Posterior vena cava (tissue), 2 donors: ENCODE measurements around the gene ITGB5. TPM values are rescaled to one million over a fixed set of nuclear protein-coding genes. Genes with fewer than 3 reads are reported as not detected.
"Not testable (repeated sequence)": the region's sequence is repeated elsewhere in the genome, so short reads cannot be mapped to it uniquely, and the experiment has no call there.

Source experiments
- DNase-seq: peaks from one replicate; pipeline ENCODE4 v3.0.0-alpha.2; 2020; ENCODE audit warnings: low spot score
- intact Hi-C, 2 donors: fragments of 100-400 bp; cut with DNase I; formaldehyde crosslinking; loops; one replicate each; pipeline versions ENCODE4 v1.14.1 to v1.14.2; 2022 to 2023
- total RNA-seq, 2 donors: library from RNA; stranded (reverse); fragmentation: NEBNext Ultra II Directional; extraction: Animal tissue kit (Norgen Biotek cat#: 25700); gene quantifications; one replicate each; pipeline ENCODE4 v1.2.1, GENCODE V29; 2021
- donor health status: DM: yes; HTN: yes; CAD: no.
- donor health status: DM: yes; HTN: yes; CAD: no.

The ITGB5 gene
- total RNA-seq, 2 donors from 2014 or later = 250 to 292 TPM

- intact Hi-C loops = no loop called here
- DNase-seq = no peak
Measured at GRCh38 chr3:124800511-124801258, 86.5 kb downstream of the ITGB5 start.

- DNase-seq = no peak
- intact Hi-C loops = no loop called here
Measured at GRCh38 chr3:124800076-124800475, 87.1 kb downstream of the ITGB5 start.

DNA sequence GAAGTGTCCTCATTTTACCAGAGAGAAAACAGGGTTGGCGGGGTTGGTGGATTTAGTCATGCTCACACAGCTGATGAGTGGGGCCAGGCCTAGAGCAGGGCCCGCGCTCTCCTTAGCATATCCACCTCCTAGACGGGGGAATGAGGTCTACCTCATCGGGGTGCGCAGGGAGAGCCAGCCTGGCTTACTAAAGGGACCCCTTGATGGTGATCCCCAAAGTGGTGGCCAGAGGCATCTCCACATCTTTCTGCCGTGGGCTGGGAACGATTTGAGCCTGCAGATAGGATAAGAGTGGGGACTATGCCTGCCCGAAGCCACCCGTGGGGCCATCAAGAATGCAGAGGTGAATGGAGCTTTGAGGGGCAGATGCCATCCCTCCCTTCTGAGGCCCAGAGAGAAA lies 87.5 kb downstream of the ITGB5 start:
- intact Hi-C loops = no loop called here
- DNase-seq = no peak

- intact Hi-C loops = no loop called here
- peak; percentile 29 for DNase-seq
Measured at GRCh38 chr3:124797426-124797945, 89.7 kb downstream of the ITGB5 start.

DNA sequence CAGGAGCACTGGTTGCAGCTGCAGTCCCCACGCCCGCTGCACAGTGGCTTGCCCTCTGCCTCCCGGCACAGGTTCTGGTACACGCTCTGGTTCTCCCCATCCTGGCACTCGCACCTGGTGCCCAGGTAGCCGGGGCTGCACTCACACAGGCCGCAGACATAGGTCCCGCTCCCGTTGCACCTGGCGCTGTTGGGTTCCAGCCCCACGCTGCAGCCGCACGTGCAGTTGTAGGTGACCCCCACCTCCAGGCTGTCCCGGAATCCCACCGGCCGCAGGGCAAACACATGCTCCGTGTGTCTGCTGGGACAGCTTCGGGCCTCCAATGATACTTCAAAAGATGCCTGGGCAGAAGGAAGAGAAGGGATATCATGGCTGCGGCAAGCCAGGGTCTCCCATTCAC lies 90.7 kb downstream of the ITGB5 start:
- intact Hi-C loops = no loop called here
- peak; percentile 84 for DNase-seq

DNA sequence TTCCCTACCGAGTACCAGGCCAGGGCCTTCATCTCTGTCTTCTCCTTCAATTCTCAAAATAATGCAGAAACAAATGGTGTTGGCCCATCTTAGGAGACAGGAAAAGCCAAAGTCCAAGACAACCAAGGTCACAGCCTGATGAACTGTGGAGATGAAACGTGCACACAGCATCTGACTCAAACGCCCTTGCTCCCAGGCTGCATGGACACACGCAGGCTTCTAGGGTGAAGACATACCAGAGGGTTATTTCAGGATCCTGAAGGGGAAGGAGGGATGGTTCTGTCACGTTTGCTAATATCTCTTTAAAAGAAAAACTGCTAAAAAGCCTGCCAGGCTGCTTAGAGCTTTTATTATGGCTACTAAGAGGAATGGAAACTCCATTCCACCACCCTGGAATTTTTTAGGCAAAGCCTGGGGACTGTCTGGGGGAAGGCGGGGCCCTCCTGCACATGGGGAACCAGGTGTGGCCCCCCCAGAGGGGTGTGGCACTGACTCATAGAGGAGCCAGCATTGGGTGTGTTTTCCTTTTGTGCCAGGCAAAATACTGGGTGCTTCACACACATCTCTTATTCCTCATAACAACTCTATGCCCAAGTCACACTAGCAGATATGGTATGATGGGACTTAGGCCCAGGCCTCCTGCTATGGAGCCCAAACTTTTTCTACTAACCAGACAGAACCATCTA lies 94.0 kb downstream of the ITGB5 start:
- DNase-seq = peak; percentile 16
- intact Hi-C loops = no loop called here

GRCh38 chr3:124792341-124793040 lies 94.7 kb downstream of the ITGB5 start:
- DNase-seq = no peak
- intact Hi-C loops = no loop called here

DNA sequence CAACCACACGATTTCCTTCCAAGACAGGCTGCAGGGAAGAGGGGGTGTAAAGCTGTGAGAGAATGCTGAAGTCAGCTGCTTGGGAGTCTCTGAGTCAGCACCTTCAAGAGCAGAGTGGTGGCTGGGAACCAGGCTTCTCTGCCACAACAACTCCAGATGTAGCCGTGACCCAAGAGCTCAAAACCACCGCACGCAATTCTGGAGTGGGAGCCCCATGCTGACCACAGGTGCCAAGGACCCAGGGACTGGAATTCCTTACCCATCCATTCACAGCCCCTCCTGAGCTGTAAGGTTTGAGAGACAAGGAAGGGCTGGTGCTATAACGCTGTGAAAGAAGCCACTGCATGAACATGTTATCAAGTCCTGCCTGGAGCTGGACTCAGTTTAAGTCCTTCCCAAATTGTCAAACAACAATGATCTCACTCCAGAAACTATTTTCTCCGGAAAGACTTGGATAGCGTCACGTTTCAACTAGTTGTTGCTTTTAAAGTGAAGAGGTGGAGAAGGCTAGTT lies 95.5 kb downstream of the ITGB5 start:
- intact Hi-C loops = no loop called here
- DNase-seq = peak; percentile 72

DNA sequence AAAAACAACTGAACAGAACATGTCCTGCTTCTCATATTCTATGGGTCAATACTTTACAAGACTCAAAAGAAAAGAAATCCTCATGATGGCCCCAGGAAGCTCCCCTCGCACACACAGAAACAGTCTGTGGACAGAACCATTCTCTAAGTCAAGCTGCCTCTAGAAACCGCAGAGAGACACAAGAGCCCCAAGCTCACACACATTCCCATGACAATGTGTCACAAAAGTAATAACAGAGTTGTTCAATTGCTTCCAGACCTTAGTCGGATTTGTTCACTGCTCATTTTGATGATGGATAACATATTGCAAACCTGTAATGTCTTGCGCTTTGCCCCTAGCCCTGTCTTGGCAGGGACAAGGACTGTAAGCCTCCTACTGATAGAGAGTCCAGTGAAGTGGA lies 96.0 kb downstream of the ITGB5 start:
- no peak for DNase-seq
- intact Hi-C loops = no loop called here

DNA sequence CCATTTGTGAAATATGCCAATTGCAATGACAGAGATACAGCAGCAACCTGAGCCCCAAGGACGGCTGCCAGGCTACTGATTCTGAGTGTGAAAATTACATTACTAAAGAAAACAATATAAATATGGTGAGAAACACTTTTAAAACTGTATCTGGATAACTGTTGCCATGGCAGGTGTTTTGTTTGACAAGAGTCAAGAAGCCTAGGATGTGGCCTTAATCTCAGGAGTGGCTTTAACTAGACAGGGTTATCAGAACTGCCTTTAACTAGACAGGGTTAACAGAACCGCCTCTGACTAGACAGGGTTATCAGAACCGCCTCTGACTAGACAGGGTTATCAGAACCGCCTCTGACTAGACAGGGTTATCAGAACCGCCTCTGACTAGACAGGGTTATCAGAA lies 98.1 kb downstream of the ITGB5 start:
- intact Hi-C loops = not testable (repeated sequence)
- DNase-seq = peak; percentile 2

DNA sequence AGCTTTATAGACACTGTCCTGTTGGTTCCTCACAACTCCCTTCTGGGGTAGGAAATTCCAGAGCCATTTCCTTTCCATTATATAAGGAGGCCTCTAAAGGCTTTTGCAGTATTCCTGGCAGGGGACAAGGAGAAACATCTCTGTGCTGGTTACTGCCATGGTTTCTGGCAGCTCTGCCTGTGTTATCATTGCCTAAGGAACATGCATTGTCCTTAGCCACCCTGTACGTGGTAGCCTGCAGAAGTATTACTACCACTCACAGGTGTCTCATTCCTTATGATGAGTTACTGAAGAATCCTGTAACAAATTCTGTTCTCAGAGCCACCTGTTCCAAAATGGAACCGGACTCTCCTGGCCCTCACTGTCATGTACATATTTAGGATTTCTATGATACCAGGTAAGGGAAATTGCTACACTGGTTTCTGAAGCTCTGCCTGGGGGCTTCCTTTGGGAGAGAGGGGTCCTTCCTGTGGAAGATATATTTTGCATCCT lies 98.9 kb downstream of the ITGB5 start:
- DNase-seq = no peak
- intact Hi-C loops = no loop called here

- intact Hi-C loops = no loop called here
- DNase-seq = peak; percentile 69
Measured at GRCh38 chr3:124787476-124788195, 99.5 kb downstream of the ITGB5 start.

- intact Hi-C loops = no loop called here
- peak; percentile 66 for DNase-seq
Measured at GRCh38 chr3:124786511-124787241, 100.5 kb downstream of the ITGB5 start.

- DNase-seq = peak; percentile 24
Measured at GRCh38 chr3:124785973-124786372, 101.2 kb downstream of the ITGB5 start.

DNA sequence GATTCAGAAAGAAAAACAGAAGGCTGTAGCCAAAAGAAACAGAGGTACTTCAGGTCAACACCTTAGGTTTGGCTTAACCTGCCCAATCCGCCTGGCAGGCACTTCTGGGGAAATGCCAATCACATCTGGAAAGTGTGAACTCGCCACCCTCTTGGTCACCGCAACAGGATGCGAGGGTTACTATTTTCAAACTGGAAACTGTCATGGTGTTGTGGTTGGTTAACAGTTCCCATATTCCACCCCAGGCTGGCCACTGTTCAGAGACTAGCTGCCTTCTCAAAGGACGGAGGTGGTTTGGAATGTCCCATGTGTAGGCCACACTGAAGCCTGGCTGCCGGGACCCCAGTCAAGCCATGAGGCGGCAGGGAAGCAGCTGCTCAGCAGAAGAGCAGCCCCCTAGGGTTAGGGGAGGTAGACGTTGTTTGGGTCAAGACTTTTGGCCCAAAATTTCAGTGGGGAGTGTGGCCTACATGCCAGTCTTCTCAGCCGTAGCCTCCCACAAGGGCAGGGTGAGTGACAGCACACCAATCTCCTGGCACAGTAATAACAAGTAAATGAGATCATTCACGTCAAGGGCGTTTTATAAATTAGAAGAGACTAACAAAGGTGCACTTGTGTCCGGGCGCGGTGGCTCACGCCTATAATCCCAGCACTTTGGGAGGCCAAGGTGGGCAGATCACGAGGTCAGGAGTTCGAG lies 102.3 kb downstream of the ITGB5 start:
- peak; percentile 75 for DNase-seq
- intact Hi-C loops = loop anchor here in 1 of 2 donors (5.0 kb wide), 1 partner anchor 102 kb away; the partner anchor contains the start of gene ITGB5

More at GRCh38 chr3:124785973-124786372, 101.2 kb downstream of the ITGB5 start:
- intact Hi-C loops = no loop called here

GRCh38 chr3:124783696-124784095 lies 103.5 kb downstream of the ITGB5 start:
- DNase-seq = no peak
- intact Hi-C loops = loop anchor here in 1 of 2 donors (5.0 kb wide), 1 partner anchor 104 kb away; the partner anchor contains the start of gene ITGB5

DNA sequence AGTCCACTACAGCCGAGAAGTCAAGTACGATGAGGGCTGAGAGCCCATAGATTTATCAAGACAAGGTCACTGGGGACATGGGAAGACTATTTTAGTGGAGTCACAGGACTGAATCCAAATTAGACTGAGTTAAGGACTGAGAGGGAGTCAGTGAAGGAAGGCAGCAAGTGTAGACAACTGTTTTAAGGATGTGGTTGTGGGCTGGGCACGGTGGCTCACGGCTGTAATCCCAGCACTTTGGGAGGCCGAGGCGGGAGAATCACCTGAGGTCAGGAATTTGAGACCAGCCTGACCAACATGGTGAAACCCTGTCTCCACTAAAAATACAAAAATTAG lies 104.8 kb downstream of the ITGB5 start:
- intact Hi-C loops = loop anchor here in 1 of 2 donors (5.0 kb wide), 1 partner anchor 105 kb away; the partner anchor contains the start of gene ITGB5

More for the DNA sequence above, 104.8 kb downstream of the ITGB5 start:
- DNase-seq = not testable (repeated sequence)
